Kidney glomerular epithelial cell (primary cell): Measurements from ENCODE around the gene CYB561D2.
A peak's percentile ranks its signal among the peaks of the same experiment; 100 is the strongest.
"Not testable (repeated sequence)": the region's sequence is repeated elsewhere in the genome, so short reads cannot be mapped to it uniquely, and the experiment has no call there.

Source experiments
- DNase-seq: peaks from one replicate; lab custom pipeline; 2025; lab: John Stamatoyannopoulos, UW

The CYB561D2 gene, protein sequence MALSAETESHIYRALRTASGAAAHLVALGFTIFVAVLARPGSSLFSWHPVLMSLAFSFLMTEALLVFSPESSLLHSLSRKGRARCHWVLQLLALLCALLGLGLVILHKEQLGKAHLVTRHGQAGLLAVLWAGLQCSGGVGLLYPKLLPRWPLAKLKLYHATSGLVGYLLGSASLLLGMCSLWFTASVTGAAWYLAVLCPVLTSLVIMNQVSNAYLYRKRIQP

DNA sequence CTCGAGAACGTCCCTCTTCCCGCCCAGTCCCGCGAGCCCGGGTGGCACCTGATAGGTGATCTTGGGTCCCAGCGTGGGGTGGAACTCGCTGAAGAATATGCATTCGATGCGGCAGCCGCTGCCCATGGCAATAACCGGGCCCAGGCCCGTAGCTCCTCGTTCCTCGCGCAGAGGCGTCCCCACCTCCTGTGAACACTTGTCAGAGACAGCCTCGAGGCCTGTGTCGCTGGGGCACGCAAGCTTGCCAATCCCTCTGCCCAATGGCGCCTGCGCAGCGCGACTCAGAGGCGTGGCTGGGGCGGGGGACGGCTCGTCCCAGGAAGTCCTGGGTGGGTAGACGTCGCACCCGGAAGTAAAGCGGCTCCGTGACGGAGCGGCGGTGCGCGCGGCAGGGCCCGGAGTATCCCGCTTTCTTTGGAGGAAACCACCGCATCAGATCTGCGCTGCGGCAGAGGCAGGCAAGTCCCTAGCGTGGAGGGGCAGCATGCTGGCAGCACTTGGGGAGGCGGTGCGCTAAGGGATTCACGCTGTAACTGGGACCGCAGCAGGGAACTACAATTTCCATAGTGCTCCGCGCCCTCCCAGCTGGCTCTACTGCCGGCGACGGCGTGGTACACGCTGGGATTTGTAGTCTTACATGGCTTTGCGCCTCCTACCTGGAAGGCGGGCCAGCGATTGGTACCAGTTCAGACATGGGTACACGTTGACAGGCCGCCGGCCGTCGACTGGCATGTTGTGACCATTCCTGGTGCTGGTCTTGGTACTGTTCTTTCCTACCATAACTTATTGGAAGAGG, at the start of gene CYB561D2, which contains the start of gene NPRL2:
CYB561D2 (plus strand) TSS at position 336 of the 796 bp plus-strand sequence. CDS start 572 bp downstream, outside the sequence.
NPRL2 (minus strand) TSS at position 249 of the 796 bp plus-strand sequence; CDS start at position 126, 123 bp downstream.
- DNase-seq, result peak; percentile 90

DNA sequence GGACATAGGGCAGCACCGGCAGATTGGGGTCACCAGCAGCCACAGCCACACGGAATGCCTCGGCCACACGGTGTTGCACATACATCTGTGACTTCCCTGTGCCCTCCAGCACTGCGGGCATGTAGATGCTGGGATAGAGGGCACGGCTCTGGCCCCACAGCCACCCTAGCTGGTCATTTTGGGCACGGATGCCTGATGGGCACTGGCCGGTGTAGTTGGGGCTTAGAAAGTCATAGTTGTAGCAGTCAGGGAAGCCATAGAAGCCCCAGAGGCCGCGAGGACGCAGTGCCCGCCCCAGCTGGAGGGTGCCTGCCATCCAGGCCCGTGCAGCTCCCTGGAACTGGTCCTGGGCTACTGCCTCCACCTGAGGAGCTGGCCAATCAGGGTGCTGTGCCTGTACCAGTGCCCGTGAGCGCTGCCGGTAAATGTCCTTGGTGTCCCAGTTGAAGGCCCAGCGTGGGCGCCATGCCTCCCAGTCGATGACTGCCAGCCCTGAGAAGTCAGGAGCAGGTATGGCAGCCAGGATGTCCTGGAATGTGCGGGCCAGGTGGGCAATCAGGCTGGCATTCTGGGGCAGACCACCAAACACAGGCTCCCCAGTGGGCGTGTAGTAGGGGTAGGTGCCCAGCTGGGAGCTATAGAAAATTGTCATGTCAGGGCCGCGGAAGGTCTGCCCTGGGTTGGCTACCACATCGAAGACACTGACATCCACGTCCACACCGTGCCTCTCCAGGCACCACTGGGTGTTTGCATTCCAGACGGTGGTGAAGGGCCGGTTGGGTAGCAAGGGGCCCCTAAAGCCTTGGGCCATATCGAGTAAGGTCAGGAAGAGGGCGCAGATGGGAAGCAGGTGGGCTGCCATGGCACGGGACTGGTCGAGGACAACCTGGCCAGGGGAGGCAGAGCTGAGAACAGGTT, 48.3 kb upstream of the CYB561D2 start:
- no peak for DNase-seq

DNA sequence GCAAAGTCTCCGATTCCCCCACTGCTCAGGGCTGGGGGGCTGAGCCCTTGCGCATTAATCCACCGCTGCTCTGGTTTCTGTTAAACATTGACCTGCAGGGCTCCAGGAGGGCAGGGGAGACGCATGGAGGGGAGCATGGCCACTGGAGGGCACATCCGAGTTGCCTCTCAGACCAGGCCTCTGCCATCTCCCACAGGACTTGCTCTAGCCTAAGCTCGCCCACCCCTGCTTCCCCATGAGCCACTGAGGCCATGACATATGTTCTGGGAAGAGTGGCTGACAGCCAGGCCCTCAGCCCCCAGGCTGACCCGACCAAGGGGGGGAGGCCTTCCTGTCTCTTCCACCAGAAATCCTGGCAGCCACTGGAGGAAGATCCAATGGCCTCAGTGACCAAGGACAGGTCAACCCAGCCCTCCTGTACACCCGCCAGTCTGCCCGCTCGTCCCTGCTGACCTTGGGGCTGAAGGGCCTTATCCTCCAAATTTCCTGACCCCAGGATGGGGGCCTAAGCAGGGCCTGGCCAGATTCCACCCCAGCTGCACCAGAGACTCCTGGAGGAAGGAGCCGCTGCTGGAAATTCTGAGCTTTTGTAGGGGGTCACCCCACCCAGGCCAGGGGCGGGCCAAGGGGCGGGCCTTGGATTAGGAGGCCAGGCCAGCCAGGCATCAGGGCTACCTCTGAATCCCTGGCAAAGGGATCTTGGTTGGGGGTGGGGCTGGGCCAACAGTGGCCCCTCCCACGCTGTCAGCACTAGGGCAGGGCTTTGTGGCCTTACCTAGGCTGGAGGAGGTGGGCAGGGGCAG, 47.4 kb upstream of the CYB561D2 start, which contains the start of gene HYAL1:
HYAL1 (minus strand) TSS at position 562 of the 803 bp plus-strand sequence. CDS start 618 bp downstream, outside the sequence.
- no peak for DNase-seq

DNA sequence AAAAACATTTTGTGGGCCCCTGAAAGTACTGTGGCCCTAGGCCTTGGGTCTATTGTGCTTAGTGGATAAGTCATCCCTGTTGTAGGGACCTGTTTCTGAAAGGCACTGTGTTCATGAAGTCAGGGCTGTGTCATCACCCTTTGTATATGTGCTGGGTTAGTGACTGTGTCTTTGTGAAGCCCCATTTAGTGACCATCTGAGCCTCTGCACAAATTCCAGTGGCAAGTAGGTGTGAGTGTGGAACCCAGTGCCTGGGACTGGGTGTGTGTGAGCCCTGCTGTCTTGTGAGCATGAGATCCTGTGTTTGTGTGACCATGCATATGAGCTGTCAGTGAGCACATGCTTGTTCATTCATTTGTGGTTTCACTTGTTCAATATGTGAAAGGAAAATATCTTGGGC, 46.1 kb upstream of the CYB561D2 start:
- DNase-seq, result no peak

DNA sequence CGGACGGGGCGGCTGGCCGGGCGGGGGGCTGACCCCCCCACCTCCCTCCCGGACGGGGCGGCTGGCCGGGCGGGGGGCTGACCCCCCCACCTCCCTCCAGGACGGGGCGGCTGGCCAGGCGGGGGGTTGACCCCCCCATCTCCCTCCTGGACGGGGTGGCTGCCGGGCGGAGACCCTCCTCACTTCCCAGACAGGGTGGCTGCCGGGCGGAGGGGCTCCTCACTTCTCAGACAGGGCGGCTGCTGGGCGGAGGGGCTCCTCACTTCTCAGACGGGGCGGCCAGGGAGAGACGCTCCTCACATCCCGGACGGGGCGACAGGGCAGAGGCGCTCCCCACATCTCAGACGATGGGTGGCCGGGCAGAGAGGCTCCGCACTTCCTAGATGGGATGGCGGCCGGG, 38.6 kb upstream of the CYB561D2 start:
- not testable (repeated sequence) for DNase-seq

DNA sequence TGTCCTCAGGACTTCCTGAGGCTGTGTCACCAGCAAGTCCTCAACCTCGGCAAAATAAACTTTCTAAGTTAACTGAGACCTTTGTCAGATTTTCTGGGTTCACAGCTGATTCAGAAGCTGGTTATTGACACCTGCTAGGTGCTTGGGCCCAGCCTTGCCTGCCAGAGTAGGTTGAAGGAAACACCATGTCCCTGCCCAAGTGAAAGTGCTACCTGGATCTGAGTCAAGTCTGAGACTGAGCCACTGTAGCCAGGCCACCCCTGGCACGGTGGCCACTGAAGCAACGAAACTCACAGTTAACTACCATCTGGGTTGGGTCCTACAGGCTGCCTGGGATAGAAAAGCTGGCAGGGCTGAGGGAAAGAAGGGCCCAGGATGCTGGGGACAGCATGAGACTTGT, 36.3 kb upstream of the CYB561D2 start:
- no peak for DNase-seq

DNA sequence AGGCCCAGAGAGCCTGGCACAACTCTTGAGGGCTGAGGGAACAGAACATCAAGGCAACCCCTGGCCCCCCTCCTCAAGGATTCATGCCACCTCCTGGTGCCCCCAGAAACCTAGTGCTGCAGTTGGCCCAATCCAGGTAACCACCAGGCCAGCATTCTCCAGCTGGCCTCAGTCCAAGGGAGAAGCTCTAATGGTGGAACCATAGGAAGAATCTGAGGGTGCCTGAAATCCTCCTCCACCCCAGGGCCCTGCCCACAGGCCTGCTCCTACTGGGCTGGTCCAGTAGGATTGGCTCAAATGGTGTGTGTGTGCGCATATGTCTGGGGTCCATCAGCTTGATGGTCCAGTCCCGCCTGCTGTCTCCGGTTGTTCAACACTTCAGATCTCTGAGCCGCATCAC, 35.8 kb upstream of the CYB561D2 start:
- no peak for DNase-seq

DNA sequence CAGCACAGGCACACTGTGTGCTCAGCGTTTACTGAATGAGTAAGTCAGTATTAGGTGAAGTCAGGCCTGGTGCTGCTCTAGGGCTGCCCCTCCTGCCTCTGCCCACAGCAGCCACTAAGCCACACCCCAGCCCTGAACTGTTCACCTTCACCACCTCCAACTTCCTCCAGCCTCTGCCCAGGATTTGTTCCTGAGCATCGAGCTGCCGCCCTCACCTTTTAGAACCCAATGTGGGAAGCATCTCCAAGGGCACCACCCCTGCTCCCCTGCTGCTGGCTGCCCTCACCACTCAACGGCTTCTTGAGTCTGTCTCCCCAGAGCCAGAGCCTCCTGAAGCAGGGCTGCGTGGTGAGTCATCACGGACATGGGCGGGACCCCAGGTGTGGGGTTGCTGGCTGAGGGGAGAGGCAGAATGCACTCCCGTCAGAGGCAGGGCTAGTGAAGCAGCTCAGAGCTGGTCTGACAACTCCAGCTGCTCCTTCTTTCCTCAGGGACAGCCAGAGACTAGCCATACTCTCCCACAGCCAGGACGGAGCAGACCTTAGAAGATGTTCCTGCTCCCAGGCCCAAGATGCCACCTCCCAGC, 33.9 kb upstream of the CYB561D2 start:
- DNase-seq, result peak; percentile 66

DNA sequence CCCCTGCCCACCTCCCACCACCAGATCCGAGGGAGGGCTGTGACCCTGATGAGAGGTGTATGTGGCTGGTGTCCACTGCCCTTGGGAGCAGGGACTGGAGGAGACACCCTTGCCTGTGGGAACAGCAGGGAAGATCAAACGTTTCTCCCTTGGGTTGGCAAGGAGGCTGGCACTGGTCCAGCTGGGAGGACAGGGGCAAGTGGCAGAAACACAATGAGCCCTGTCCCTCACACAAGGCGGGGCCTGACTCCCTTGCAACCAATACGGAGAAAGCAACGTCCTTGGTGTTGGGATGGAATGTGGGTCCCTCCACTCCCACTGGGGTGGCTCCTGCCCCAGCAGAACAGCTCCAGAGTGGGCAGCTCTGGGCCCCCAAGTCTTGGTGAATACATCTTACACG, 33.4 kb upstream of the CYB561D2 start:
- no peak for DNase-seq

DNA sequence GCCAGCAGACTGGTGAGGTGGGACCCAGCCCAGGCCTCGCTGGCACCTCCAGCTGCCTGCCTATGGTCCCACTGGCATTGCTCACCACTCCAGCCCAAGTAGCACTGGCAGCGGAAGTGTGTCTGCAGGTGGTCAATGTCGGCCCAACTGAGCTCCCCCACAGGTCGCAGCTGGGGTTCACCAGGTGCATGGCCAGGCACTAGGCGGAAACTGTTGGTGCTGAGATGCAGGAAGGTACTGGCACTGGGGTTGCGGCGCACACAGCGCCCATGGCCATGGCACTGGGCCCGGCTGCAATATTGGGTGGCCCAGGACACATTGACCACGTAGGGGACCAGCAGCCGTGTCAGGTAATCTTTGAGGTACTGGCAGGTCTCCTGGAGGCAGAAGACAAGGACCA, 32.5 kb upstream of the CYB561D2 start:
- no peak for DNase-seq

DNA sequence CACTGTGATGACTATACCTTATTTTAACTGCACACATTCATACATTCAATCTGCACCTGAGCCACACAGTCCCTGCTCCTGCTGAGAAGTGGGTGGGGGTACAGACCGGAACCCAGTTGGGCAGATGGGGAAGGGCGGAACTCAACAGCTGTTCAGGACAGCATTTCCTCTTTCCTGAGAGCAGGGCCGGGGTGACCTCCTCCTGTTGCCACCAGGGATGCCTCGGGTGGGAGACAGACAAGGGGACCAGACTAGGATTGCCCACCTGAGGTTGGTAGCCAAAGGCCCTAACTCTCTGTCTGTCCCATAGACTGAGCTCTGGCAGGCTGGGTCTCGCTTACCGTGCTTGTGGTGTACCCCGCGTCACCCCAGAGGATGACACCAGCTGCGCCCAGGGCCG, 32.0 kb upstream of the CYB561D2 start:
- DNase-seq, result no peak

DNA sequence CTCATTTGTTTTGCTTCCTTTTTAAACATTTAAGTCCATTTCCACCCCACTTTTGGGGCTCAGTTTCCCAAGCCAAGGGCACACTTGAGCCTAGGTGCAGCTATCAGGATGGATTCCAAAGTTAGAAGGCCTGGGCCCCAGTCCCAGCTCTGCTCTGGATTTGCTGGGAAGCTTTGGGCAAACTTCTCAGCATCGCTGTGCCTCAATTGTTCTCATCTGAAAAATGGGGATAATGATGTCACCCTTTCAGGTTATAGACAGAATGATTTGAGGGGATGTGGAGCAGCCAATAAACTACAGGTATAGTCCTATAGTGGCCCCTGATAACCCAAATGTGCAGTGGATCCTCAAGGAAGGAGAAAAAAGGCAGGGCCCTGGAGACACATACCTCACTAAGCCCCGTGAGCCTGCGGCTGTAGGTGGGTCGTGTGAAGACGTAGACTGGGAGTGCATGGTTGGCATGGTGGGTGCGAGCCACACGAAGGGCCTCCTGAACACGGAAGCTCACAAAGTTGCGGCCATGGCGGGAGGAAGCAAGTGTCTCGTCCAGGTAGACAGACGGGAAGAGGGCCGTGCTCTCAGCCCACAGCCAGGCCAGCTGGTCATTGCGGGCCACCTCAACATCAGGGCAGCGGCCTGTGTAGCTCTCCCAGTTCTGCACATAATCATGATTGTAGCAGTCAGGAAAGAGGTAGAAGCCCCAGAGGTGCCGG, 31.3 kb upstream of the CYB561D2 start:
- no peak for DNase-seq

DNA sequence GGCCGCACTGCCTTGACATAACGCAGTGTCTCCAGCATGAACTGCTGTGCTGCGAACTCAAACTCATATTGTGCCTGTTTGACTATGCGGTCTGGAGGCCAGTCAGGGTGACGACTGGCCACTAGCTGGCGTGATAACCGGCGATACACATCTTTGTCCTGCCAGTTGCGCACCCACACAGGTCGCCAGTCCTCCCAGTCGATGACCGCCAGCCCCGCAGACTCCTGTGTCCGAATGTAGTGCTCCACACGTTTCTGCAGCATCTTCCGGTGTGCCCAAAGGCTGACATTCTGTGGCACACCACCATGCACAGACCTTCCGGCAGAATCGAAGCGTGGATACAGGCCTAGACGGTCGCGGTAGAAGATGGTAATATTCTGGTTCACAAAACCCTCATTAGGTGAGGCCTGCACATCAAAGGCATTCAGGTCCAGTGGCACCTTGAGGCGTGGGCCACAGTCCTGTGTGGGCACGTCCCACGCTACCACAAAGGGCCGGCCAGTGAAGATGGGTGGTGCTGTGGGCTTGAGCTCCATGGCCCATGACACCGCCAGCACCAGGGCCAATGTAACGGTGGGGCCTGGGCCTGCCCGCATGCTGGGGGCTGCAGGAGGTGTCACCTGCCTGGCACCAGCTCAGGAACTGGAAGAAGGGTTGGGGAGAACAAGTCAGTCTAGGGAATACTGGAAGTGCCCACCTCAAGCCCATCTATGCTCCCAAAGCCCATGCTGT, 30.6 kb upstream of the CYB561D2 start:
- no peak for DNase-seq

DNA sequence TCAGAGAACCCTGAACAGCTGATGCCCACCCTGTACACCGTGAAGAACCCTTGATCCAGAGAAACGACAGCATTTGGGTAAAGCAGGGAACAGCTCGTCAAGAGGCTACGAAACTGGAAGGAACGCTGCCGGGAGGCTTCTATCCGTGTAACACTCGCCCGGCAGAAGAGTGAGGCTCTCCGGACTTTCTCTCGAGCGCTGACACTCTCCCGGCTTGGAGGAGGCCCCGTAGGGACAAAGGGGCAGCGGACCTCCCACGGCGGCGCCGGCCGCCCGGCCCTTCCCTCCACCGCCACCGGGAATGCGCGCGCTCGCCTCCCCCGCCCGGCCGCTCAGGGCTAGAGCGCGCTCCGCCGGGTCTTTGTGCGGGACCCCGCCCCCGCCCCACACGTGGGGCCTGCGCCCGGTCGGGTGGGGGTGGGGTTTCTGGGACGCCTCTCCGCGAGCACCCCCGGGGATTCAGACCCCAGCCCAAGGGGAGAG, 29.8 kb upstream of the CYB561D2 start:
- peak; percentile 53 for DNase-seq

DNA sequence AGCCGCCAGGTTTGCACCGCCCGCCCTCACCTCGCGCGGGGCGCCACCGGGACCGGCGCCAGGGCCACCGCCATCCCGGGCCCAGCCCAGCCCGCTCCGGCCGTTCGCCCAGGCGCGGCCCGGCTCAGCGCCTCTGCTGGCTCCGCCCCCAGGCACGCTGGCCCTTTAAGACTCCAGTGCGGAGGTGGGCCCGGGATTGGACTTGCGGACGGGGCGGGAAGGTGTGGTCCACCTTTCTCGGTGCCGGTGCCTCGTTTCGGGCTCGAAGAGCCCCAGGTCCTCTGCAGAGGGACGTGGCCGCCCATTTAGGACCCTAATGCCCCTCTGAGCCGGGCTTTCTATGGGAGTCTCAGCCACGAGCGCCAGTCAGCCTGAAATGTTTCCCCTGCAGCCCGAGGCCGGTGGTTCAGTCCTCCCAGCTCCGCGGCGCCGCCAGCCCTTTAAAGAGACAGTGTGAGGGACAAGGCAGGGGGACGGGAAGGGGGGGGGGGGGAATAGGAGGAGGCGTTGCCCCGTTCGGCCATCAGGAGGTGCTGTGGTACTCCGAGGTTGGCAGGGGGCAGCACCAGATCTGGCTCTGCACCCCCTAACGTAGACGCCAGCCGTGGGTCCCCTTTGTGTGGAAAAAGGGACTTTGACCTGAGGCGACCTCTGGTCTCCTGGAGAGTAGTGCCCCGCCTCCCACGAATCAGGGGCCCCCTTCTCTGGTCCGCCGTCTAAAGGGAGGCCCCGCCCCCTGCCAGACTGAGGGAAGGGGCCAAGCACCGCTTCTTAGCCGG, 29.1 kb upstream of the CYB561D2 start:
- DNase-seq, result peak; percentile 92

DNA sequence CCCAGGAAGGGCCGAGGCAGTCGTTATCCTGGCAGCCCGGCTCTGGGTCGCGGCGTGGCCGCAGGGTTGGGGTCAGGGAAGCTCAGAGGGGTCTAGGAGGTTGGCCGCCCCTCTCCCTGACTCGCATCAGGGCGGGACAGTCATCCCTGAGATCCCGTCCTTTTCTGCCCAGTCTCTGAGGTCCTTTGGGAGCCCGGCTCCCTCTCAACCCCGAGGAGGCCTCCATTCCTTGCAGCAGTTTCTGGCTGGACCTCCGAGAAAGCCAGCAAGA, 28.6 kb upstream of the CYB561D2 start:
- no peak for DNase-seq

DNA sequence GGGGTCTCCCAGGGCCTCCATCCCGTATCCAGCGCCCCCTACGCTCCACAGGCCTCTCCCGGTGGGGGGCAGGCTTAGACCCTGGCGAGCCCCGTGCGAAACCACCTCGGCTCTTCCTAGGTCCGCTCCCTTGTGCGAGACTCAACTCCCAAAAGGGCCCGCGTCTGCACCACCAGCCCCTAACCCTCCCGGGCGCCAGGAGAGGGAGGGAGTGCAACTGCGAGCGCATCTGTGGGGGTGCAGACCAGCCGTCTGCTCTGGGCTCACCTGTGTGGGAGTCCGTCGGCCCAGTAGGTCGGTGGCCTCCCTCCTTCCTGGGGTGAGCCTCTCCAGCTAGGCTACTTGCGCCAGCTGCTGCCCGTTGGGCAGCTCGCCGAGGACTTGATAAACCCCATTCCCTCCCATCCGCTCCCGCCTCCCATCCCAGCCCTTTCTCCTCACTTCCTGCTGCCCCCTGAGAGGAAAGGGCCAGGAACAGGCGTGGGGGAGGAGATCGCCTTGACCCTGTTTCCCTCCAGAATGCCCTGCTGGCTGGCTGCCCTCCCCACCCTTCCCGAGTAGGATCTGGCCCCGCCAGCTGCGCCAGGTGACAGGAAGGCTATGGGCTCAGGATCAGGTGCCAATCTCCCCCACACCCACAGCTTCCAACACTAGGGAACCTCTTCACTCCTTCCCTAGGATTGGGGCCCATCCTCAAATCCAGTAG, 28.1 kb upstream of the CYB561D2 start, which contains the start of gene HYAL2:
HYAL2 (minus strand) TSS at position 360 of the 706 bp plus-strand sequence. CDS start 2,256 bp downstream, outside the sequence.
- DNase-seq, result no peak

DNA sequence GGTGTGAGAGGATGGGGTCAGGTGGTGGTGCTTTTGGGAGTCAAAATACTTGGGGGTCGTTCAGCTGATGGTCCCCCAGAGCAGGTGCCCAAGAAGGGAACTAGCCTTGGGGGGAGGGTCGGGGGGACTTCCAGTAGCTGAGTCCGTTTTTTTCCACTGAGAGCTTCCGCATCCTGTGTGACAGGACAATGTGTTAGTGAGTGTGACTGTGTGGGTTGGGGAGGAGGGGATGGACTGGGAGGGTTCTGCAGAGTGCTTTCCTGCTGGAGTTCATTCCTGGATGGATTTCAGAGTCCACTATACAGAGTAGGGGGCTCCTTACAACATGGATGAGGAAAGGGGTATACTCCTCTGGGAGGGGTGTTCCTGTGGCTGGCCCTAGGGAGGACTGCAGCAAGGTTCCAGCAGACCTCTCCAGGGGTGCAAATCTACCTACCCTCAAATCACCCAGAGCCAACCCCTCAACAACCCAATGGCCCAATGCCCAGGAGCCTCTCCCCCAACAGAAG, 27.5 kb upstream of the CYB561D2 start:
- DNase-seq, result no peak
